HFFc6 (cell line): ENCODE data around the gene PCCA. TPM values are rescaled to one million over a fixed set of nuclear protein-coding genes. Genes with fewer than 3 reads are reported as not detected.

Experiments used
- DNase-seq: peaks from one replicate; pipeline ENCODE4 v3.0.0-alpha.2; 2018
- H3K27ac Mint-ChIP-seq: 2 replicates; pipeline ENCODE4 v1.8.0; 2020; ENCODE audit warnings: mild to moderate bottlenecking, mixed read lengths
- H3K27me3 Mint-ChIP-seq: 2 replicates; pipeline ENCODE4 v1.8.0; 2021; ENCODE audit warnings: mild to moderate bottlenecking, moderate library complexity, mixed read lengths; ENCODE audit not compliant: insufficient read depth
- H3K36me3 Mint-ChIP-seq: 2 replicates; pipeline ENCODE4 v1.8.0; 2021; ENCODE audit warnings: low read depth, mixed read lengths
- H3K4me1 Mint-ChIP-seq: 2 replicates; pipeline ENCODE4 v1.8.0; 2020; ENCODE audit warnings: low read depth, mixed read lengths
- H3K4me3 Mint-ChIP-seq: 2 replicates; pipeline ENCODE4 v1.8.0; 2020; ENCODE audit warnings: mild to moderate bottlenecking, moderate library complexity, mixed read lengths
- H3K9me3 Mint-ChIP-seq: 2 replicates; pipeline ENCODE4 v1.8.0; 2020; ENCODE audit warnings: mild to moderate bottlenecking, mixed read lengths
- total RNA-seq, 6 experiments: library from RNA; stranded (reverse); fragmentation: NEBNext Ultra II Directional; extraction: Animal tissue kit (Norgen Biotek cat#: 25700); gene quantifications; 2 replicates in 1 of 6; 3 replicates in 5 of 6; pipeline ENCODE4 v1.2.3, GENCODE V29; 2021
- TF ChIP-seq, protein P1 (sequence below): fragments of 200-600 bp; sonication (generic); IDR thresholded peaks from 2 replicates; pipeline ENCODE4 v1.5.0; 2021; ENCODE audit warnings: antibody characterized with exemption, mild to moderate bottlenecking

PCCA gene
- total RNA-seq, 6 experiments from 2014 or later: 12.9 to 16.9 (median 14.7) TPM

DNA sequence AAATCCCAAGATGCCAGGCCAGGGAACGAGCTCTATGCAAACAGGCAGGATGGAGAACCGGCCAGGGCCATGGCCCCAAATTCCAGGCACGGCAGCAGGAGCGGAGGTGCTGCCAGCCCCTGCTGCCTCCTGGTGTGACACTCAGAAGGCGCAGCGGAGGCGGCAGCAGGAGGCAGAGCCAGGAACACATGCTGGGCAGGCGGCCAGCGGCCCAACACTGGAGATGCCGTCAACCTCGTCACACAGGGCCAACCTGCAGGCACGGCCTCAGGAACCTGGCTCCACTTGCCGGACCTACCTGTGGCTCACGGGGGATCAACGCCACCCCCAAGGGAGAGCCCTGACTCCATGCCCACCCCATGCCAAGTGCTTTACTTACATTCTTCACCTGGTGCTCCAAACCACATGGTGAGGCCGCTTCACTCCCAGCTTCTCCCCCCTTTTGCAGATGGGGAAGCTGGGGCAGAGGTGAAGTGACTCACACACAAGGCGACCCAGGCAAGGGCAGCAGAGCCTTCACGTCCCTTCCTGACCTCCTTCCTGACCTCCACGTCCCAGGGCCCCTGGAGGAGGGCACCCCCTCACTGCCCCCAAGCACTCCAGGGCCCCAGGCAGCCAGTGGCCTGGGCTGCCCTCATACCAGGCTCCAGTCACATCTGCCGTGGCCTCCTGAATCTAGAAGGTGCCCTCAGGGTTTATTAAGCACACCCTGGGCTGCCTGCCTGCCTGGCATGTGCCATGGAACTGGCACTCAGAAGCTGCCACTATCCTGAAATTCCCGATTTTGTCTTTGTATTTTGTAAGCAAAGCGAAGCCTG, 456.2 kb downstream of the PCCA start:
- TF ChIP-seq, protein P1, sequence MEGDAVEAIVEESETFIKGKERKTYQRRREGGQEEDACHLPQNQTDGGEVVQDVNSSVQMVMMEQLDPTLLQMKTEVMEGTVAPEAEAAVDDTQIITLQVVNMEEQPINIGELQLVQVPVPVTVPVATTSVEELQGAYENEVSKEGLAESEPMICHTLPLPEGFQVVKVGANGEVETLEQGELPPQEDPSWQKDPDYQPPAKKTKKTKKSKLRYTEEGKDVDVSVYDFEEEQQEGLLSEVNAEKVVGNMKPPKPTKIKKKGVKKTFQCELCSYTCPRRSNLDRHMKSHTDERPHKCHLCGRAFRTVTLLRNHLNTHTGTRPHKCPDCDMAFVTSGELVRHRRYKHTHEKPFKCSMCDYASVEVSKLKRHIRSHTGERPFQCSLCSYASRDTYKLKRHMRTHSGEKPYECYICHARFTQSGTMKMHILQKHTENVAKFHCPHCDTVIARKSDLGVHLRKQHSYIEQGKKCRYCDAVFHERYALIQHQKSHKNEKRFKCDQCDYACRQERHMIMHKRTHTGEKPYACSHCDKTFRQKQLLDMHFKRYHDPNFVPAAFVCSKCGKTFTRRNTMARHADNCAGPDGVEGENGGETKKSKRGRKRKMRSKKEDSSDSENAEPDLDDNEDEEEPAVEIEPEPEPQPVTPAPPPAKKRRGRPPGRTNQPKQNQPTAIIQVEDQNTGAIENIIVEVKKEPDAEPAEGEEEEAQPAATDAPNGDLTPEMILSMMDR: no peak
- peaks cover 18% of the 10 kb centered on the region for H3K4me1 Mint-ChIP-seq
- peaks cover 5% of the 10 kb centered on the region; the same call in 1 of the 2 replicates for H3K36me3 Mint-ChIP-seq
- H3K9me3 Mint-ChIP-seq: no peaks in the 10 kb centered on the region
- no peak overlapping the region for H3K27ac Mint-ChIP-seq
- H3K4me3 Mint-ChIP-seq: no peak overlapping the region
- no peaks in the 10 kb centered on the region; the same call in none of the 2 replicates for H3K27me3 Mint-ChIP-seq
- no peak for DNase-seq

DNA sequence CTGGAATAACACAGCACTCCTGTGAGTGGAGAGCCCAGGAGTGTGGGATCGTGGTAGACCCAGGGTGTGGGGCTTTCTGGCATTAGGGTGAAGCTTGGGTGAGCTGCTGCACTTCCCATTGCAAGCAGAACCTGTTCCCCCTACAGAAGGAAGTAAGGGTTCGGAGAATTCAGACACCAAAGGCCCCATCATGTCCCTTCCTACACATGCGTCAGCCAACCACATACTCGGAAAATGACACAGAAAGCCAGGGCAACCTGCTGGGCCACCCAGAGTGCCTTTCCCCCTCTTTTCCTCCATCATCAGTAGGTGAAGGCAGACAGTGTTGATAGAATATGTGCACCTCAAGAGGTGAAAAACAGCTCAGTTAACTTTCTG, 456.8 kb downstream of the PCCA start:
- H3K27me3 Mint-ChIP-seq: no peaks in the 10 kb centered on the region; the same call in none of the 2 replicates
- H3K4me1 Mint-ChIP-seq: peaks cover 19% of the 10 kb centered on the region
- H3K36me3 Mint-ChIP-seq: peaks cover under 1% of the 10 kb centered on the region; the same call in 1 of the 2 replicates
- H3K4me3 Mint-ChIP-seq: no peak overlapping the region
- DNase-seq: no peak
- H3K27ac Mint-ChIP-seq: no peak overlapping the region
- H3K9me3 Mint-ChIP-seq: no peaks in the 10 kb centered on the region
- TF ChIP-seq, protein P1: no peak

DNA sequence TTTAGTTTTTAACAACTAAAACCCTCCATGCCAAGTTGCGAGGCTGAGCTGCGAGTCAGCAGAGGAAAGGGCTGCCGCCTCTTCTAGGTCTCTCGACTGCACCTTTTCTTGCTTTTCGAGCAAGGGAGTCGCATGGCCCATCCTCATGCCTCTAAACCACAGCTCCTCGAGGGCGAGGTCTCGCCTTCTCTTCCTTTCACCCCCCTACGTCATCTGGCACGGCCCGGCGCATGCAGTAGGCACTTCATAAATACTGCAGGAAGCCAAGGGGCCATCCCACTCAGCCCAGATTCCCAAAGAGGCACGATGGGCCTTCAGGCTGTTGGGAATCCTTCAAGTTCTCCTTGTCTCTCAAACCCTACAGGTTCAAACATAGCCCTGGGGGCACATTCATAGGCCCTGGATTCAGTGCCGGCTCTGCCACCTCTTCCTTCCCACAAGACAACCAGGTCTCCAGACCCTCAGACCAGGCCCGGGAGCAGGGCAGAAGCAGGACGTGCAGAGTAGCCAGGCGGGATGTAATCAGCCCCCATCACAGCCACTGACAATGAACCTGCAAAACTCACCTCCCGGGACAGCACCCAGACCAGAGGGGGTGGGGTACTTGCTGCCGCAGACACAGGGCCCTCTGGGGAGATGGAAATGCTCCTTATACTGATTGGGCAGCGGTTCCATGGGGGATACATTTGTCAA, 458.0 kb downstream of the PCCA start:
- Mint-ChIP-seq H3K36me3 (no peaks in the 10 kb centered on the region), H3K27me3 (no peaks in the 10 kb centered on the region; the same call in none of the 2 replicates), H3K9me3 (no peaks in the 10 kb centered on the region), H3K4me1 (peaks cover 21% of the 10 kb centered on the region), H3K4me3 (no peak overlapping the region), H3K27ac (no peak overlapping the region)
- DNase-seq: no peak
- TF ChIP-seq, protein P1: no peak

DNA sequence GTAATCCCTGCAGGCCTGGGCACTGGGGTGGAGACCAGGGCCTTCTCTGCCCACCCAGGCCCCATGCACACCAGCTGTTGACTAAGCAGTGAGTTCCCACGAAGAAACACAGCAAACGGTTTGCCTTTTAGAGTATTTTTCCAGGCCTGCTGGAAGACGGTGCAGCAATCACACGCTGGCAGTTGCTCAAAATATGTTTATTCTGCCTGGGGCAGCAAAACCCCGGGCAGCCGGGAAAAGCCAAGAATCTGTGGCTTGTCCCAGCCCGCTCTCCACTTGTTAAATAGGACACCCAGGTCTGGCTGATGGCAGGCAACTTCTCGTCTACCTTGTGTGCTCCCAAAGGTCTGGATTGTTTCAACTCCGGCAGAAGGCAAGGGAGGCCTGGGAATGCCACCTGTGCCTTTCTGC, 458.9 kb downstream of the PCCA start:
- H3K9me3 Mint-ChIP-seq: no peaks in the 10 kb centered on the region
- H3K36me3 Mint-ChIP-seq: no peaks in the 10 kb centered on the region
- peaks cover 2% of the 10 kb centered on the region; the same call in 1 of the 2 replicates for H3K27me3 Mint-ChIP-seq
- TF ChIP-seq, protein P1: no peak
- DNase-seq: peak; percentile 23
- H3K27ac Mint-ChIP-seq: peak overlapping the region; percentile 46; the same call in 1 of the 2 replicates
- no peak overlapping the region for H3K4me3 Mint-ChIP-seq
- H3K4me1 Mint-ChIP-seq: peaks cover 21% of the 10 kb centered on the region

DNA sequence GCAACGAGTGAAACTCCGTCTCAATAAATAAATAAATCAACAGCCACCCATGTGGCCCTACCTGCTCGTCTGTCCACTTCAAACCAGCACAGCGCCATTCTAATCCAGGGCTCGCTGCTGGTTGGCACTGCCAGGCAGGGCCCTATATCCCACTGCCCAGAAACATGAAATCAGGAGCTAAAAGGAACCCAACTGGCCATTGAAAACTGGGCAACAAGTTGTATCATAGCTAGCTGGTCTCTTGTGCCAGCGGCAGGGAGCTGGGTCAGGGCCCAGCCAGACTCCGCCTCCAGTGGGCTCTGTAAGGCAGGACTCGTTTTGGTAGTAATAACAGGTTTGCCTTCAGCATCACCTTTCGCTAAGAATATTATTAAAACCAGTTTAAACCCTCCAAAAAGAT, 460.4 kb downstream of the PCCA start:
- H3K36me3 Mint-ChIP-seq: no peaks in the 10 kb centered on the region
- peaks cover 2% of the 10 kb centered on the region; the same call in 1 of the 2 replicates for H3K27me3 Mint-ChIP-seq
- no peak overlapping the region for H3K27ac Mint-ChIP-seq
- no peaks in the 10 kb centered on the region for H3K9me3 Mint-ChIP-seq
- H3K4me3 Mint-ChIP-seq: no peak overlapping the region
- H3K4me1 Mint-ChIP-seq: peaks cover 21% of the 10 kb centered on the region
- DNase-seq: no peak
- TF ChIP-seq, protein P1: no peak
